ENCODE results near the gene SLC35G1. TPM values are rescaled to one million over a fixed set of nuclear protein-coding genes. Genes with fewer than 3 reads are reported as not detected.

SLC35G1 gene
- total RNA-seq, 1 donor from 2014 or later = 5.3 TPM

DNA sequence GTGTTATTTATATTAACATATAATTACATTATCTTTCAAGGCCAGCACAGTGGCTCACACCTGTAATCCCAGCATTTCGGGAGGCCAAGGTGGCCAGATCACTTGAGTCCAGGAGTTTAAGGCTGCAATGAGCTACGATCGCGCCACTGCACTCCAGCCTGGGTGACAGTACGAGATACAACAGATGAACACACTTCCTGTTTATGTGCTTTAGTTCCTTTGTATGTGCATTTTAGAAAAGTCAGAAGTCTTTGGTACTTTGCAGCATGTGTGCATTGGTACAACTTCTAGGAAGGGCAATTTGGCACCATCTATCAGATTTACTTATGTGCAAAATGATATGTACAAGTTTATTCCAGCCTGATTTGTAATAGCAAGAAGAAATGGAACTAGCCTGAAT lies 13.3 kb downstream of the SLC35G1 start:
- Mint-ChIP-seq H3K27me3 (ENCODE audit: low read depth) (no peaks in the 10 kb centered on the region), H3K9me3 (ENCODE audit: low read depth) (no peaks in the 10 kb centered on the region), H3K4me3 (ENCODE audit: unreplicated experiment) (no peak overlapping the region), H3K4me1 (ENCODE audit: low read depth) (no peaks in the 10 kb centered on the region), H3K27ac (ENCODE audit: unreplicated experiment) (no peak overlapping the region), H3K36me3 (ENCODE audit: low read depth) (peaks cover 7% of the 10 kb centered on the region)
- TF ChIP-seq, protein P1, sequence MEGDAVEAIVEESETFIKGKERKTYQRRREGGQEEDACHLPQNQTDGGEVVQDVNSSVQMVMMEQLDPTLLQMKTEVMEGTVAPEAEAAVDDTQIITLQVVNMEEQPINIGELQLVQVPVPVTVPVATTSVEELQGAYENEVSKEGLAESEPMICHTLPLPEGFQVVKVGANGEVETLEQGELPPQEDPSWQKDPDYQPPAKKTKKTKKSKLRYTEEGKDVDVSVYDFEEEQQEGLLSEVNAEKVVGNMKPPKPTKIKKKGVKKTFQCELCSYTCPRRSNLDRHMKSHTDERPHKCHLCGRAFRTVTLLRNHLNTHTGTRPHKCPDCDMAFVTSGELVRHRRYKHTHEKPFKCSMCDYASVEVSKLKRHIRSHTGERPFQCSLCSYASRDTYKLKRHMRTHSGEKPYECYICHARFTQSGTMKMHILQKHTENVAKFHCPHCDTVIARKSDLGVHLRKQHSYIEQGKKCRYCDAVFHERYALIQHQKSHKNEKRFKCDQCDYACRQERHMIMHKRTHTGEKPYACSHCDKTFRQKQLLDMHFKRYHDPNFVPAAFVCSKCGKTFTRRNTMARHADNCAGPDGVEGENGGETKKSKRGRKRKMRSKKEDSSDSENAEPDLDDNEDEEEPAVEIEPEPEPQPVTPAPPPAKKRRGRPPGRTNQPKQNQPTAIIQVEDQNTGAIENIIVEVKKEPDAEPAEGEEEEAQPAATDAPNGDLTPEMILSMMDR (IDR thresholded peaks at IDR 0.05) = no peak
- no peak for DNase-seq (ENCODE audit: low spot score)

DNA sequence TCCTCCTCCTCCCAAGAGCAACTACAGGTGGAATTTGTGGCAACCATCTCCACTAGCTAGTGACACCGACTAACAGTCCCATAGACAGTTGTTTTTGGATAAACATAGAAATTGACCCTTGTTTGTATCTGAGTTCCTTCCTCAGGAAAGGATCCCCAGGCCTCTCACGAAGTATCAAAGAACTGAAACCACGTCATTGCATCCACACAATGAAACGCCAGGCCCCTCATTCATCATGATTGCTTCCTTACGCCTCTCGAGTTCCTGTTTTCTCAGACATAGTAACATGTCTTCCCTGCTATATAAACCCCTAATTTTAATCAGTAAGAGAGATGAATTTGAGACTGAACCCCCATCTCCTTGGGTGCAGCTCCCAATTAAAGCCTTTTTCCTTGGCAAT lies 18.1 kb downstream of the SLC35G1 start:
- TF ChIP-seq, protein P1 (IDR thresholded peaks at IDR 0.05) = no peak
- no peak for DNase-seq (ENCODE audit: low spot score)
- H3K27ac Mint-ChIP-seq (ENCODE audit: unreplicated experiment) = no peak overlapping the region
- H3K27me3 Mint-ChIP-seq (ENCODE audit: low read depth) = no peaks in the 10 kb centered on the region
- H3K9me3 Mint-ChIP-seq (ENCODE audit: low read depth) = no peaks in the 10 kb centered on the region
- no peak overlapping the region for H3K4me3 Mint-ChIP-seq (ENCODE audit: unreplicated experiment)
- H3K36me3 Mint-ChIP-seq (ENCODE audit: low read depth) = peaks cover 7% of the 10 kb centered on the region
- peaks cover 9% of the 10 kb centered on the region for H3K4me1 Mint-ChIP-seq (ENCODE audit: low read depth)

DNA sequence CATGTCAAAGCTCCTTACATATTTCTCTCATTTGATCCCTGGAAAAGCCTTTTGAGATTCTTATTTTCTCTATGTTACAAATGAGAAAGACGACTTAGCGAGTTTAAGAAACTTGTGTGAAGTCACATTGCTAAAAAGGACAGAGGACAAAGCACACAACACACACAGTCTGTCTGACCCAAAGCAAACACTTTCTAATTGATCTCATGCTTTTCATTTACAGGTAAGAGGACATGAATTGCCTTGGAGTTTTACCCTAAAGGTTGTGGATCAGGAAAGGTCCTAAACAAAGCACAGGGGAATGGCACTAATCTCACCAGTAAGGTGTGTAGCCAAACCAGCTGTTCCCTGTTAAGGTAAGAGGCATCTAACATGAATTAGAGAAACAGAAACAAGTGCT lies 18.7 kb downstream of the SLC35G1 start:
- no peak for DNase-seq (ENCODE audit: low spot score)
- Mint-ChIP-seq H3K27ac (ENCODE audit: unreplicated experiment) (no peak overlapping the region), H3K27me3 (ENCODE audit: low read depth) (no peaks in the 10 kb centered on the region), H3K4me3 (ENCODE audit: unreplicated experiment) (no peak overlapping the region), H3K36me3 (ENCODE audit: low read depth) (peaks cover 6% of the 10 kb centered on the region), H3K4me1 (ENCODE audit: low read depth) (peaks cover 13% of the 10 kb centered on the region), H3K9me3 (ENCODE audit: low read depth) (no peaks in the 10 kb centered on the region)
- TF ChIP-seq, protein P1 (IDR thresholded peaks at IDR 0.05) = no peak

DNA sequence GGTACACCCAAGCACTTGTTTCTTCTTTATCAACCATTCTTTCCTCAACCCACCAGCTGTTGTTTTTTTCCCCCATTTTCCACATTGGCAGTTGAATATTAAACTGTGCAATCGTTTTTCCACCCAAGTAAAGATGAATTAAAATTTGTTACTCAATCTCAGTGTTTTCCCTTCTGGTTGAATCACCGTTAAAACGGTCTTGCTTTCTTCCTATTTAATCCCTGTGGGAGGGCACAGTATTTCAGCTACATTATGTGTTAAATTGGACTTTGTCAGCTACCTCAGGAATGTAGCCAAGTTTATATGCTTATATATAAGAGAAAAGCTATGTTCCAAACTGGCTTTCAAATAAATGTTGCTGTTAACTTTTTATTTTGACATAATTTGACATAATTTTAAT lies 19.9 kb downstream of the SLC35G1 start:
- no peak for DNase-seq (ENCODE audit: low spot score)
- no peaks in the 10 kb centered on the region for H3K27me3 Mint-ChIP-seq (ENCODE audit: low read depth)
- no peak overlapping the region for H3K4me3 Mint-ChIP-seq (ENCODE audit: unreplicated experiment)
- H3K9me3 Mint-ChIP-seq (ENCODE audit: low read depth) = no peaks in the 10 kb centered on the region
- peaks cover 21% of the 10 kb centered on the region for H3K4me1 Mint-ChIP-seq (ENCODE audit: low read depth)
- H3K27ac Mint-ChIP-seq (ENCODE audit: unreplicated experiment) = no peak overlapping the region
- no peaks in the 10 kb centered on the region for H3K36me3 Mint-ChIP-seq (ENCODE audit: low read depth)
- TF ChIP-seq, protein P1 (IDR thresholded peaks at IDR 0.05) = no peak

DNA sequence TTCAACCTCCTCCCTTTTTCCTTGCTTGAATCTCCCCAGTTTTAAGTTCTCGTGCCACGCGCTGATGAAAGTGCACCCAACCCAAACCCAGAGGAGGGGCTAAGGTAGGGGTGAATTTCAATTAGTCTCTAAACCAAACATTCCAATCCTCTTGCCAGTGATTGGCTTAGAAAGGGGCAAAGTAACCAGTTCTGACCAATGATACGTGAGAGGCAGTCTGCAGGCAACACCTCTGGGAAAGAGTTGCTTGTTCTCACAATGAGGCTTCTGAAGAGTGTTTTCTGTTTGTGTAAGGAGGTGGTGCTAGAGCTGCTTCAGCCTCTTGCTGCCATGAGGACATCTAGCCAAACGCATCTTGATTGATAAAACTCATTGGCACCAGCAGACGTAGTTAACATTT lies 21.8 kb downstream of the SLC35G1 start:
- TF ChIP-seq, protein P1 (IDR thresholded peaks at IDR 0.05) = no peak
- DNase-seq (ENCODE audit: low spot score) = no peak
- Mint-ChIP-seq H3K9me3 (ENCODE audit: low read depth) (no peaks in the 10 kb centered on the region), H3K36me3 (ENCODE audit: low read depth) (peaks cover 3% of the 10 kb centered on the region), H3K27me3 (ENCODE audit: low read depth) (no peaks in the 10 kb centered on the region), H3K4me3 (ENCODE audit: unreplicated experiment) (no peak overlapping the region), H3K27ac (ENCODE audit: unreplicated experiment) (no peak overlapping the region), H3K4me1 (ENCODE audit: low read depth) (peaks cover 21% of the 10 kb centered on the region)
